Measurements from ENCODE around the gene DHRS7C. TPM values are rescaled to one million over a fixed set of nuclear protein-coding genes. Genes with fewer than 3 reads are reported as not detected.

Gene DHRS7C
- total RNA-seq, 4 donors from 2014 or later, result not detected

DNA sequence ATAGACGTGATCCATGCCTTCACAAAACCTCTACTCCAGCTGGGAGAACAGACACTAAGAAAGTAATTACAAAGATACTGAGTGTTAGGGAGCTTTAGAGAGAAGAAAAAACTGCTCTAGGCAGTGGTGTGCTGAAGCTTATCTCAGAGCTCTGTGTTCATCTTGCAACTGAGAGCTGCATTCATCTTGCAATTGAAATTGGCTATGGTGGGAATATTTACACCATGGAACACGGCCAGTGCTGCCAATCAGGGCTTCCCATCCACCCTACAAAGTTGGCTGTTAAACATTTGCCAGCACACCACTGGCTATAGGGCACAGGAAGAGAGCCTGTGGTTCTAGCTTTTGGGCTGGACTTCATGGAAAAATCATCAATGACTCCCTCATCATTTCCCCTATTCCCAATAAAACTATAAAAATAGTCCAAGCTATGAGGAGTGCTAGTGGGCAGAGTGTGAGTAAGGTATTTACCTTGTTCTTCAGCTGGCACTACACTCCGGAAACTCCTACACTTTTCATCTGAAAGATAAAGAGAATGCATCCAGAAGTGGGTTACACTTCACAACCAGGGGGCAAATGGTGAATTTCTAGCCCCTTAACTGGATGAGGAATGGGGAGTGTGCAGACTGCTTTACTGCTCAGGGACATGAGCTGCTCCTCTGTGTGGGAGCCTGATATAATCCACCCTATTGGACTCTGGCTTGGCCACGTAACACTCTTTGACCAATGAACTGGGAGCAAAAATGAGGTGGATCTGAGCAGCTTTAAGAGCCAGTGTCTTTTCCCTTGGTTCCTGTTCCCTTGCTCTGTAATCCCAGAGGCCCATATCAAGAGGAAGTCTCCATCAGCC, 18.9 kb upstream of the DHRS7C start:
- no peak overlapping the region for H3K27ac ChIP-seq
- H3K4me1 ChIP-seq, result no peaks in the 10 kb centered on the region
- H3K27me3 ChIP-seq, result peaks cover 4% of the 10 kb centered on the region
- DNase-seq (ENCODE audit: low spot score in 2 of 2), result no peak
- TF ChIP-seq POLR2AphosphoS5 (IDR thresholded peaks at IDR 0.05), result no peak
- no peak for TF ChIP-seq EP300 (IDR thresholded peaks at IDR 0.05)
- TF ChIP-seq, protein P1, sequence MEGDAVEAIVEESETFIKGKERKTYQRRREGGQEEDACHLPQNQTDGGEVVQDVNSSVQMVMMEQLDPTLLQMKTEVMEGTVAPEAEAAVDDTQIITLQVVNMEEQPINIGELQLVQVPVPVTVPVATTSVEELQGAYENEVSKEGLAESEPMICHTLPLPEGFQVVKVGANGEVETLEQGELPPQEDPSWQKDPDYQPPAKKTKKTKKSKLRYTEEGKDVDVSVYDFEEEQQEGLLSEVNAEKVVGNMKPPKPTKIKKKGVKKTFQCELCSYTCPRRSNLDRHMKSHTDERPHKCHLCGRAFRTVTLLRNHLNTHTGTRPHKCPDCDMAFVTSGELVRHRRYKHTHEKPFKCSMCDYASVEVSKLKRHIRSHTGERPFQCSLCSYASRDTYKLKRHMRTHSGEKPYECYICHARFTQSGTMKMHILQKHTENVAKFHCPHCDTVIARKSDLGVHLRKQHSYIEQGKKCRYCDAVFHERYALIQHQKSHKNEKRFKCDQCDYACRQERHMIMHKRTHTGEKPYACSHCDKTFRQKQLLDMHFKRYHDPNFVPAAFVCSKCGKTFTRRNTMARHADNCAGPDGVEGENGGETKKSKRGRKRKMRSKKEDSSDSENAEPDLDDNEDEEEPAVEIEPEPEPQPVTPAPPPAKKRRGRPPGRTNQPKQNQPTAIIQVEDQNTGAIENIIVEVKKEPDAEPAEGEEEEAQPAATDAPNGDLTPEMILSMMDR (IDR thresholded peaks at IDR 0.05), result no peak
- no peak for TF ChIP-seq POLR2A (IDR thresholded peaks at IDR 0.05)
- WGBS, result 76% methylated on average over 4 of the region's 4 CpGs
- H3K9me3 ChIP-seq, result no peaks in the 10 kb centered on the region
- H3K4me3 ChIP-seq, result no peak overlapping the region
- no peaks in the 10 kb centered on the region for H3K36me3 ChIP-seq

DNA sequence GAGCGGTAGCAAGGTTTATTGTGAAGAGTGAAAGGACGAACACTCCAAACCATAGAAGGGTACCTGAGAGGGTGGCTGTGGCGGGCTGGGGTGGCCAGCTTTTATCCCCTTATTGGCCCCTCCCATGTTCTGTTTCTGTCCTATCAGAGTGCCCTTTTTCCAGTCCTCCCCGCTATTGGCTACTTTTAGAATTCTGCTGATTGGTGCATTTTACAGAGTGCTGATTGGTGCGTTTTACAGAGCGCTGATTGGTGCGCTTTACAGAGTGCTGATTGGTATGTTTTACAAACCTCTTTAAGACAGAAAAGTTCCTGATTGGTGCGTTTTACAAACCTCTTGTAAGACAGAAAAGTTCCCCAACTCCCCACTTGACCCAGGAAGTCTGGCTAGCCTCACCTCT, 18.0 kb upstream of the DHRS7C start:
- Histone ChIP-seq H3K27ac (no peak overlapping the region), H3K36me3 (no peaks in the 10 kb centered on the region), H3K4me1 (no peaks in the 10 kb centered on the region), H3K27me3 (peaks cover 4% of the 10 kb centered on the region), H3K9me3 (no peaks in the 10 kb centered on the region), H3K4me3 (no peak overlapping the region)
- no peak for DNase-seq (ENCODE audit: low spot score in 2 of 2)
- 96% methylated on average over 8 of the region's 8 CpGs for WGBS
- TF ChIP-seq EP300 (IDR thresholded peaks at IDR 0.05) (no peak), POLR2A (IDR thresholded peaks at IDR 0.05) (no peak), POLR2AphosphoS5 (IDR thresholded peaks at IDR 0.05) (no peak)
- TF ChIP-seq, protein P1 (IDR thresholded peaks at IDR 0.05), result no peak

DNA sequence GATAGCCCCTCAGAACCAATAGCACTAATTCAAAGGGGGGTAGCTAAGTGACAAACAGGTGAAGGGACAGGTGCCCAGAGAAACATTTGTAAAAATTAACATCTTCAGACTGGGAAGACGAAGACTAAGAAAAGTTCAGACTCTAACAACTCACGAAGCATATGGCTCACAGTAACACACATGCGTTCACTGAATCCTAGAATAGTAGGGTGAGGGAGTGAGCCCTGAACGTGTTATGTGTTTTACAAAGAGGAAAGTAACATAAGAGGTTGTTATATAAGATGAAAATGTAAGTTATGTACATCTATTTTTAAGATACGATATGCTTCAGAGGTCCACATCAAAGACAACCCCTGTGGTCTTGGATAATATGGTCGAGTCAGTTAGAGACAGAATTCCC, 15.3 kb upstream of the DHRS7C start:
- TF ChIP-seq POLR2A (IDR thresholded peaks at IDR 0.05), result no peak
- TF ChIP-seq, protein P1 (IDR thresholded peaks at IDR 0.05), result no peak
- TF ChIP-seq EP300 (IDR thresholded peaks at IDR 0.05), result no peak
- no peak for TF ChIP-seq POLR2AphosphoS5 (IDR thresholded peaks at IDR 0.05)
- Histone ChIP-seq H3K4me1 (no peaks in the 10 kb centered on the region), H3K27me3 (peaks cover 4% of the 10 kb centered on the region), H3K4me3 (no peak overlapping the region), H3K36me3 (no peaks in the 10 kb centered on the region), H3K27ac (no peak overlapping the region), H3K9me3 (no peaks in the 10 kb centered on the region)
- 63% methylated on average over 6 of the region's 6 CpGs for WGBS
- DNase-seq (ENCODE audit: low spot score in 2 of 2), result no peak

DNA sequence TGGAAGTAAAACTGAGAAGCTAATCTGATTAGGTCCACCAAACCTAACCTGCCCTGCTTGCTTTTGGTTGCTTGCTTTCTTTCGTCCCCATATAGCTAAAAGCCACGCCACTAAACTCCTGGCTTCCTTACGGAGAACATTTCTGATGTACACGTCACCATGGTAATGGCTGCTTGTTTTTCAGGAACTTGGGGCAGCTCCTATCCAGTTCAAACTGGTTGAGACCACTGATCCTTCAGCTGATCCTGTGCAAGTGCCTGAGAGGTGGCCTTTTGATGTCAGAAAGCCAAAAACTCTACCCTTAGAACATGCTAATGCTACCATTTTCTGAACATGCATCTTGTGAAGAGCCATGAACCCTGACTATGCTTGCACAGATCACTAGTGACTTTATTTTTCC, 14.4 kb upstream of the DHRS7C start:
- TF ChIP-seq EP300 (IDR thresholded peaks at IDR 0.05), result no peak
- TF ChIP-seq, protein P1 (IDR thresholded peaks at IDR 0.05), result no peak
- no peak for TF ChIP-seq POLR2A (IDR thresholded peaks at IDR 0.05)
- TF ChIP-seq POLR2AphosphoS5 (IDR thresholded peaks at IDR 0.05), result no peak
- H3K4me3 ChIP-seq, result no peak overlapping the region
- no peaks in the 10 kb centered on the region for H3K4me1 ChIP-seq
- H3K27me3 ChIP-seq, result no peaks in the 10 kb centered on the region
- H3K36me3 ChIP-seq, result no peaks in the 10 kb centered on the region
- 57% methylated on average over 4 of the region's 4 CpGs for WGBS
- H3K27ac ChIP-seq, result no peak overlapping the region
- no peak for DNase-seq (ENCODE audit: low spot score in 2 of 2)
- no peaks in the 10 kb centered on the region for H3K9me3 ChIP-seq

DNA sequence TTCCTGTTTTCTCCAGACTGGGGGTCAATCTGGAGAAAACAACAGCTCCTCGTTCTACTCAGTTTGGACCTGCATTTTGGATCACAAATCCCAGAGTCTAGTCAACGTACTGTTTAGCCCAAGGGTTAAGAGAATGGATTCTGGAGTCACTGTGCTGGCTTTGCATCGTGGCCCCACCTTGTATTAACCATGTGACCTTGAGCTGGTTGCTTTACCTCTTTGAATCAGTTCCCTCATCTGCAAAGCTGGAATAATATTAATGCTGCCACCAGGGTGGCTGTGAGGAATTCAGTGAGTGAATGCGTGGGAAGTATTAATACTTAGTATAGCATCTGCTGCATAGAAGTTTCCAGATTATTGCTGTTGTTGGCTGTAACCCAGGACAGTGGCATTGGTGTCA, 11.3 kb upstream of the DHRS7C start:
- no peak for DNase-seq (ENCODE audit: low spot score in 2 of 2)
- Histone ChIP-seq H3K4me3 (no peak overlapping the region), H3K4me1 (no peaks in the 10 kb centered on the region), H3K27ac (no peak overlapping the region), H3K36me3 (no peaks in the 10 kb centered on the region), H3K27me3 (no peaks in the 10 kb centered on the region), H3K9me3 (no peaks in the 10 kb centered on the region)
- TF ChIP-seq POLR2AphosphoS5 (IDR thresholded peaks at IDR 0.05) (no peak), EP300 (IDR thresholded peaks at IDR 0.05) (no peak), POLR2A (IDR thresholded peaks at IDR 0.05) (no peak)
- 42% methylated on average over 4 of the region's 4 CpGs for WGBS
